ENCODE data around the gene GAA.

- TF ChIP-seq MAX (IDR thresholded peaks at IDR 0.05; ENCODE audit: low read depth) = no peak
- no peak for TF ChIP-seq YY1 (IDR thresholded peaks at IDR 0.05; ENCODE audit: low read depth)
- TF ChIP-seq FOXM1 (IDR thresholded peaks at IDR 0.05; ENCODE audit: low read depth) = no peak
- TF ChIP-seq CTCF (IDR thresholded peaks at IDR 0.05) = no peak
- TF ChIP-seq POLR2AphosphoS5 (IDR thresholded peaks at IDR 0.05; ENCODE audit: low read depth, low read length) = no peak
Measured at GRCh38 chr17:80064696-80065095, 36.7 kb upstream of the GAA start.
